IPS-18a (cell line): ENCODE measurements around the gene CCNE1.
"Not testable (repeated sequence)": the region's sequence is repeated elsewhere in the genome, so short reads cannot be mapped to it uniquely, and the experiment has no call there.

ENCODE experiments used
- H3K27ac ChIP-seq: one replicate; pipeline ENCODE4 v1.5.1; 2013; ENCODE audit warnings: low read length
- H3K27me3 ChIP-seq: one replicate; pipeline ENCODE4 v1.6.1; 2013; ENCODE audit warnings: mild to moderate bottlenecking, low read length; ENCODE audit not compliant: control insufficient read depth, insufficient read depth
- H3K36me3 ChIP-seq: one replicate; pipeline ENCODE4 v1.6.1; 2013; ENCODE audit warnings: low read depth, low read length; ENCODE audit not compliant: control insufficient read depth
- H3K4me1 ChIP-seq: one replicate; pipeline ENCODE4 v1.6.1; 2013; ENCODE audit warnings: low read depth, low read length; ENCODE audit not compliant: control insufficient read depth
- H3K4me3 ChIP-seq: one replicate; pipeline ENCODE4 v1.5.1; 2013; ENCODE audit warnings: low read length
- H3K9ac ChIP-seq: one replicate; pipeline ENCODE4 v1.6.1; 2013; ENCODE audit warnings: mild to moderate bottlenecking, low read length, moderate library complexity
- H3K9me3 ChIP-seq: one replicate; pipeline ENCODE4 v1.6.1; 2013; ENCODE audit warnings: low read depth, low read length; ENCODE audit not compliant: control insufficient read depth

The CCNE1 gene

GRCh38 chr19:29793116-29793727 lies 18.6 kb upstream of the CCNE1 start:
- H3K36me3 ChIP-seq: no peaks in the 10 kb centered on the region
- H3K4me1 ChIP-seq: no peaks in the 10 kb centered on the region
- H3K9ac ChIP-seq: no peak overlapping the region
- no peak overlapping the region for H3K27ac ChIP-seq
- H3K27me3 ChIP-seq: no peaks in the 10 kb centered on the region
- no peak overlapping the region for H3K4me3 ChIP-seq
- H3K9me3 ChIP-seq: no peaks in the 10 kb centered on the region

GRCh38 chr19:29794490-29794889 lies 17.3 kb upstream of the CCNE1 start:
- H3K36me3 ChIP-seq, H3K9me3 ChIP-seq, H3K27me3 ChIP-seq, H3K4me1 ChIP-seq, H3K9ac ChIP-seq, H3K27ac ChIP-seq, H3K4me3 ChIP-seq: not testable (repeated sequence)

GRCh38 chr19:29795461-29796172 lies 16.2 kb upstream of the CCNE1 start:
- Histone ChIP-seq H3K27me3 (no peaks in the 10 kb centered on the region), H3K27ac (no peak overlapping the region), H3K9me3 (no peaks in the 10 kb centered on the region), H3K36me3 (no peaks in the 10 kb centered on the region), H3K9ac (no peak overlapping the region), H3K4me3 (no peak overlapping the region), H3K4me1 (no peaks in the 10 kb centered on the region)

- no peaks in the 10 kb centered on the region for H3K9me3 ChIP-seq
Measured at GRCh38 chr19:29796173-29796573, 15.6 kb upstream of the CCNE1 start.

GRCh38 chr19:29798774-29799497 lies 12.9 kb upstream of the CCNE1 start:
- H3K36me3 ChIP-seq: no peaks in the 10 kb centered on the region
- no peaks in the 10 kb centered on the region for H3K4me1 ChIP-seq
- H3K9me3 ChIP-seq: no peaks in the 10 kb centered on the region
- no peaks in the 10 kb centered on the region for H3K27me3 ChIP-seq
- H3K4me3 ChIP-seq: no peak overlapping the region
- H3K9ac ChIP-seq: no peak overlapping the region
- H3K27ac ChIP-seq: no peak overlapping the region

More at GRCh38 chr19:29796173-29796573, 15.6 kb upstream of the CCNE1 start:
- Histone ChIP-seq H3K27ac (no peak overlapping the region), H3K9ac (no peak overlapping the region), H3K4me3 (no peak overlapping the region), H3K36me3 (no peaks in the 10 kb centered on the region), H3K27me3 (no peaks in the 10 kb centered on the region), H3K4me1 (no peaks in the 10 kb centered on the region)

GRCh38 chr19:29800100-29800825 lies 11.5 kb upstream of the CCNE1 start:
- H3K27ac ChIP-seq: no peak overlapping the region
- H3K9me3 ChIP-seq: no peaks in the 10 kb centered on the region
- H3K4me1 ChIP-seq: no peaks in the 10 kb centered on the region
- H3K27me3 ChIP-seq: no peaks in the 10 kb centered on the region
- H3K4me3 ChIP-seq: no peak overlapping the region
- no peak overlapping the region for H3K9ac ChIP-seq
- no peaks in the 10 kb centered on the region for H3K36me3 ChIP-seq

GRCh38 chr19:29803951-29804350 lies 7.8 kb upstream of the CCNE1 start:
- H3K9ac ChIP-seq, H3K4me3 ChIP-seq, H3K27ac ChIP-seq, H3K36me3 ChIP-seq, H3K4me1 ChIP-seq, H3K27me3 ChIP-seq, H3K9me3 ChIP-seq: not testable (repeated sequence)

- H3K9ac ChIP-seq: no peak overlapping the region
- H3K36me3 ChIP-seq: no peaks in the 10 kb centered on the region
- H3K4me1 ChIP-seq: no peaks in the 10 kb centered on the region
- no peaks in the 10 kb centered on the region for H3K27me3 ChIP-seq
- H3K4me3 ChIP-seq: no peak overlapping the region
- no peak overlapping the region for H3K27ac ChIP-seq
- no peaks in the 10 kb centered on the region for H3K9me3 ChIP-seq
Measured at GRCh38 chr19:29804493-29804892, 7.3 kb upstream of the CCNE1 start.

- Histone ChIP-seq H3K9me3 (no peaks in the 10 kb centered on the region), H3K27me3 (no peaks in the 10 kb centered on the region), H3K36me3 (no peaks in the 10 kb centered on the region), H3K27ac (no peak overlapping the region), H3K4me1 (no peaks in the 10 kb centered on the region), H3K4me3 (no peak overlapping the region), H3K9ac (no peak overlapping the region)
Measured at GRCh38 chr19:29805031-29805965, 6.5 kb upstream of the CCNE1 start.

- Histone ChIP-seq H3K27me3 (no peaks in the 10 kb centered on the region), H3K4me3 (no peak overlapping the region)
Measured at GRCh38 chr19:29806098-29806866, 5.5 kb upstream of the CCNE1 start.

More at GRCh38 chr19:29806098-29806866, 5.5 kb upstream of the CCNE1 start:
- H3K9me3 ChIP-seq: no peaks in the 10 kb centered on the region
- H3K4me1 ChIP-seq: peaks cover 3% of the 10 kb centered on the region
- H3K36me3 ChIP-seq: no peaks in the 10 kb centered on the region
- no peak overlapping the region for H3K27ac ChIP-seq
- no peak overlapping the region for H3K9ac ChIP-seq
